Choroid plexus epithelial cell (primary cell): ENCODE data around the gene DCAF16.

Experiments
- DNase-seq: peaks from one replicate; pipeline ENCODE4 v3.0.0-alpha.2; 2010; ENCODE audit warnings: low read depth
- H3K4me3 ChIP-seq: 2 replicates; pipeline ENCODE4 v1.5.1; 2011; ENCODE audit warnings: low read depth, mild to moderate bottlenecking, control low read depth, low read length, moderate library complexity
- TF ChIP-seq, protein P1 (sequence below): conservative IDR thresholded peaks from 2 replicates; pipeline ENCODE4 v1.5.1; 2011; ENCODE audit warnings: low read depth, mild to moderate bottlenecking, control low read depth, inconsistent platforms, low read length, moderate library complexity

DCAF16 gene

GRCh38 chr4:17770845-17771244, 39.7 kb downstream of the DCAF16 start:
- no peak for DNase-seq
- no peak overlapping the region for H3K4me3 ChIP-seq
- TF ChIP-seq, protein P1, sequence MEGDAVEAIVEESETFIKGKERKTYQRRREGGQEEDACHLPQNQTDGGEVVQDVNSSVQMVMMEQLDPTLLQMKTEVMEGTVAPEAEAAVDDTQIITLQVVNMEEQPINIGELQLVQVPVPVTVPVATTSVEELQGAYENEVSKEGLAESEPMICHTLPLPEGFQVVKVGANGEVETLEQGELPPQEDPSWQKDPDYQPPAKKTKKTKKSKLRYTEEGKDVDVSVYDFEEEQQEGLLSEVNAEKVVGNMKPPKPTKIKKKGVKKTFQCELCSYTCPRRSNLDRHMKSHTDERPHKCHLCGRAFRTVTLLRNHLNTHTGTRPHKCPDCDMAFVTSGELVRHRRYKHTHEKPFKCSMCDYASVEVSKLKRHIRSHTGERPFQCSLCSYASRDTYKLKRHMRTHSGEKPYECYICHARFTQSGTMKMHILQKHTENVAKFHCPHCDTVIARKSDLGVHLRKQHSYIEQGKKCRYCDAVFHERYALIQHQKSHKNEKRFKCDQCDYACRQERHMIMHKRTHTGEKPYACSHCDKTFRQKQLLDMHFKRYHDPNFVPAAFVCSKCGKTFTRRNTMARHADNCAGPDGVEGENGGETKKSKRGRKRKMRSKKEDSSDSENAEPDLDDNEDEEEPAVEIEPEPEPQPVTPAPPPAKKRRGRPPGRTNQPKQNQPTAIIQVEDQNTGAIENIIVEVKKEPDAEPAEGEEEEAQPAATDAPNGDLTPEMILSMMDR = no peak

- H3K4me3 ChIP-seq = no peak overlapping the region
- TF ChIP-seq, protein P1 = no peak
- DNase-seq = no peak
Measured at GRCh38 chr4:17769406-17770174, 41.0 kb downstream of the DCAF16 start.

- no peak overlapping the region for H3K4me3 ChIP-seq
- DNase-seq = no peak
- TF ChIP-seq, protein P1 = no peak
Measured at GRCh38 chr4:17766826-17767458, 43.6 kb downstream of the DCAF16 start.

- TF ChIP-seq, protein P1 = no peak
- DNase-seq = no peak
- H3K4me3 ChIP-seq = no peak overlapping the region
Measured at GRCh38 chr4:17765514-17766286, 44.9 kb downstream of the DCAF16 start.

- no peak for DNase-seq
- TF ChIP-seq, protein P1 = no peak
- no peak overlapping the region for H3K4me3 ChIP-seq
Measured at GRCh38 chr4:17763931-17764330, 46.6 kb downstream of the DCAF16 start.

GRCh38 chr4:17763416-17763815, 47.1 kb downstream of the DCAF16 start:
- TF ChIP-seq, protein P1 = no peak
- no peak for DNase-seq
- H3K4me3 ChIP-seq = no peak overlapping the region
